K562 (cell line): ENCODE measurements around the gene RNF135. TPM values are rescaled to one million over a fixed set of nuclear protein-coding genes. Genes with fewer than 3 reads are reported as not detected.

Source experiments
- ATAC-seq: fragments of 200-7000 bp; cut with Tn5 transposase; 3 replicates; pipeline ENCODE4 v1.9.1; 2020; ENCODE audit warnings: moderate library complexity
- BruUV-seq: library from RNA; stranded (reverse); fragments of 400-500 nt; replicated peaks from 2 replicates; lab custom pipeline; 2021; lab: Mats Ljungman, UMichigan
- CTCF ChIA-PET: fragments of 300-600 bp; formaldehyde crosslinking; extraction: SDS; loops from one replicate; lab custom pipeline; 2021; ENCODE audit warnings: low intra/inter-chr PET ratio; lab: Yijun Ruan, JAX
- POLR2A ChIA-PET: fragments of 300-600, 350-650 bp; sonication (Branson Sonifier 250); formaldehyde crosslinking; extraction: SDS; loops from one replicate; lab custom pipeline; 2021; ENCODE audit warnings: antibody characterized with exemption, inconsistent platforms; lab: Yijun Ruan, JAX
- DNase-seq, 4 experiments: peaks; one replicate each; pipeline versions ENCODE4 v3.0.0 to v3.0.0-alpha.2; 2011 to 2018; ENCODE audit warnings: low spot score in 3 of 4, mixed read lengths in 3 of 4; ENCODE audit errors: extremely low read depth in 1 of 4
- FAIRE-seq: peaks from 2 replicates; lab custom pipeline; 2011; peaks lifted over from hg19 to GRCh38; lab: Jason Lieb, UNC
- H2AFZ ChIP-seq: 2 replicates; pipeline ENCODE4 v1.6.0; 2011; ENCODE audit warnings: low read depth, low read length, control low read depth, inconsistent platforms
- H3K27ac ChIP-seq: fragments of 200-600 bp; 3 replicates; pipeline ENCODE4 v1.8.0; 2011; ENCODE audit warnings: low read depth, mild to moderate bottlenecking, control low read depth, inconsistent platforms, low read length, moderate library complexity, mixed read lengths; ENCODE audit errors: extremely low read depth
- H3K27me3 ChIP-seq, 2 experiments: fragments of 300-600 bp in 1 of 2; 2 replicates in 1 of 2; 3 replicates in 1 of 2; pipeline versions ENCODE4 v1.6.0 to v1.8.0; 2011; ENCODE audit warnings: inconsistent platforms in 2 of 2, low read length in 2 of 2, mild to moderate bottlenecking in 1 of 2, mixed read lengths in 1 of 2, moderate library complexity in 1 of 2; ENCODE audit not compliant: control insufficient read depth in 2 of 2, insufficient read depth in 2 of 2
- H3K36me3 ChIP-seq: fragments of 300-600 bp; 3 replicates; pipeline ENCODE4 v1.8.0; 2011; ENCODE audit warnings: mild to moderate bottlenecking, low read length, inconsistent platforms; ENCODE audit not compliant: control insufficient read depth, insufficient read depth
- H3K4me1 ChIP-seq, 2 experiments: fragments of 200-600 bp in 1 of 2; replicated peaks in 1 of 2; 2 replicates in 1 of 2; 3 replicates in 1 of 2; pipeline versions ENCODE4 v1.5.1 to v1.8.0; 2011; ENCODE audit warnings: inconsistent platforms in 2 of 2, low read length in 2 of 2, mild to moderate bottlenecking in 1 of 2, mixed read lengths in 1 of 2, moderate library complexity in 1 of 2; ENCODE audit not compliant: control insufficient read depth in 2 of 2, insufficient read depth in 2 of 2
- H3K4me2 ChIP-seq: 2 replicates; pipeline ENCODE4 v1.6.1; 2011; ENCODE audit warnings: low read length, control low read depth, inconsistent platforms, mixed read lengths; ENCODE audit not compliant: insufficient read depth
- H3K4me3 ChIP-seq: fragments of 200-600 bp; sonication (generic), shearing (Covaris generic); 2 replicates; pipeline ENCODE4 v1.5.1; 2016; ENCODE audit warnings: control low read depth, inconsistent platforms
- H3K79me2 ChIP-seq: fragments of 200-600 bp; 3 replicates; pipeline ENCODE4 v1.8.0; 2011; ENCODE audit warnings: low read length, inconsistent platforms; ENCODE audit not compliant: control insufficient read depth, insufficient read depth
- H3K9ac ChIP-seq, 2 experiments: 2 replicates each; pipeline versions ENCODE4 v1.6.0 to v1.6.1; 2011; ENCODE audit warnings: low read depth in 2 of 2, low read length in 2 of 2, control low read depth in 1 of 2, inconsistent platforms in 1 of 2, mild to moderate bottlenecking in 1 of 2, mixed read lengths in 1 of 2; ENCODE audit not compliant: insufficient read depth in 1 of 2
- H3K9me1 ChIP-seq: one replicate; pipeline ENCODE4 v1.6.0; 2011; ENCODE audit warnings: inconsistent platforms, mild to moderate bottlenecking, low read length, moderate library complexity; ENCODE audit not compliant: control insufficient read depth, insufficient read depth
- H3K9me3 ChIP-seq: replicated peaks from 2 replicates; pipeline ENCODE4 v1.5.1; 2011; ENCODE audit warnings: low read depth, low read length, inconsistent platforms; ENCODE audit not compliant: control insufficient read depth, insufficient read depth
- H4K20me1 ChIP-seq: replicated peaks from 2 replicates; pipeline ENCODE4 v1.6.1; 2011; ENCODE audit warnings: low read length, inconsistent platforms, mixed read lengths; ENCODE audit not compliant: control insufficient read depth, insufficient read depth
- CBX3 ChIP-seq, 2 experiments: IDR thresholded peaks; 1 replicate in 1 of 2; 2 replicates in 1 of 2; pipeline ENCODE4 v1.6.1; 2012; ENCODE audit warnings: inconsistent platforms in 2 of 2, low read length in 2 of 2, borderline replicate concordance in 1 of 2, control low read depth in 1 of 2
- CEBPB ChIP-seq: fragments of 450-650 bp; IDR thresholded peaks from 2 replicates; pipeline ENCODE4 v1.6.1; 2016; ENCODE audit warnings: missing genetic modification characterization, missing compliant biosample characterization
- E2F3 ChIP-seq: fragments of 250-450 bp; sonication (Bioruptor Pico); IDR thresholded peaks from 2 replicates; pipeline ENCODE4 v1.4.0; 2020; ENCODE audit warnings: mild to moderate bottlenecking
- HDAC2 ChIP-seq: fragments of 450-650 bp; IDR thresholded peaks from 2 replicates; pipeline ENCODE4 v1.6.1; 2016; ENCODE audit warnings: mild to moderate bottlenecking
- JUND ChIP-seq, 2 experiments: IDR thresholded peaks; 2 replicates in 1 of 2; 3 replicates in 1 of 2; pipeline ENCODE4 v1.6.1; 2011; ENCODE audit warnings: borderline replicate concordance in 2 of 2, low read depth in 2 of 2, low read length in 2 of 2, improper control_type of control experiment in 1 of 2, missing biosample characterization in 1 of 2, missing genetic modification characterization in 1 of 2, missing genetic modification reagents in 1 of 2
- MTA2 ChIP-seq: fragments of 450-650 bp; IDR thresholded peaks from 2 replicates; pipeline ENCODE4 v1.6.1; 2016; ENCODE audit warnings: low read depth
- NFXL1 ChIP-seq: fragments of 450-650 bp; formaldehyde crosslinking; IDR thresholded peaks from 2 replicates; pipeline ENCODE4 v1.4.0; 2021; ENCODE audit warnings: mild to moderate bottlenecking
- POLR2H ChIP-seq: IDR thresholded peaks from 2 replicates; pipeline ENCODE4 v1.6.1; 2016; ENCODE audit warnings: missing genetic modification characterization, low read depth, mild to moderate bottlenecking, control low read depth, missing compliant biosample characterization, moderate library complexity
- PTBP1 ChIP-seq: fragments of 200-400 bp; formaldehyde crosslinking; IDR thresholded peaks from 2 replicates; pipeline ENCODE4 v1.6.1; 2017; ENCODE audit warnings: low read depth, low read length
- RFX5 ChIP-seq: IDR thresholded peaks from 2 replicates; pipeline ENCODE4 v1.6.1; 2011; ENCODE audit warnings: low read depth, mild to moderate bottlenecking, improper control_type of control experiment, low read length
- SMARCA5 ChIP-seq: fragments of 450-650 bp; IDR thresholded peaks from 2 replicates; pipeline ENCODE4 v1.6.1; 2016
- ZNF408 ChIP-seq: fragments of 250-450 bp; sonication (Bioruptor Pico); IDR thresholded peaks from 2 replicates; pipeline ENCODE4 v1.4.0; 2020; ENCODE audit warnings: low read depth, mild to moderate bottlenecking, moderate library complexity
- WGBS: fragments of 100-300 bp; shearing (Covaris generic); methylation state at CpG from one replicate; pipeline ENCODE4 v1.1.6; 2016; ENCODE audit warnings: low coverage, mixed read lengths; ENCODE audit not compliant: insufficient coverage; ENCODE audit errors: missing lambda C conversion rate; 5-methylcytosine and 5-hydroxymethylcytosine counted together
- in situ Hi-C: fragments of 300-500 bp; cut with MboI; formaldehyde crosslinking; loops from 4 replicates; pipeline ENCODE4 v1.15.0; 2018; ENCODE audit warnings: inconsistent platforms, mixed read lengths
- intact Hi-C: fragments of 100-400 bp; cut with micrococcal nuclease; formaldehyde crosslinking; loops from 2 replicates; pipeline ENCODE4 v1.14.2; 2022
- polyA plus RNA-seq, 8 experiments: library from polyadenylated mRNA; depleted of rRNA in 4 of 8; stranded (reverse) in 5 of 8; unstranded in 3 of 8; fragments of >200 nt; fragmentation: Nextera tagmentation in 2 of 8; fragmentation: Illumina TruSeq in 1 of 8; extraction: Ambion mirVana in 2 of 8; extraction: Trizol in 1 of 8; gene quantifications; 2 replicates each; pipeline versions ENCODE4 v1.2.1 to v1.2.3, GENCODE V29; 2011 to 2014; ENCODE audit warnings: inconsistent platforms in 1 of 8, missing spikeins in 1 of 8
- total RNA-seq, 7 experiments: library from RNA; depleted of rRNA in 6 of 7; stranded (reverse); fragments of >200 nt in 6 of 7; fragmentation: Illumina TruSeq in 2 of 7; extraction: Trizol in 2 of 7; gene quantifications; 2 replicates each; pipeline versions ENCODE4 v1.2.1 to v1.2.3, GENCODE V29; 2011 to 2021; ENCODE audit warnings: low replicate concordance in 1 of 7
- TF ChIP-seq, protein P1 (sequence below), 2 experiments: fragments of 450-650 bp in 1 of 2; IDR thresholded peaks; 2 replicates each; pipeline ENCODE4 v1.6.1; 2011 to 2017; ENCODE audit warnings: low read depth in 2 of 2, antibody characterized with exemption in 1 of 2, borderline replicate concordance in 1 of 2, low read length in 1 of 2, mild to moderate bottlenecking in 1 of 2, mixed read lengths in 1 of 2; ENCODE audit not compliant: control insufficient read depth in 1 of 2
- TF ChIP-seq, protein P2 (sequence below): fragments of 150-350 bp; IDR thresholded peaks from 2 replicates; pipeline ENCODE4 v1.6.1; 2014; ENCODE audit warnings: low read depth, mild to moderate bottlenecking, low read length, borderline replicate concordance
- TF ChIP-seq, protein P3 (sequence below), 2 experiments: fragments of 200-800 bp in 1 of 2; sonication (Bioruptor generic) in 1 of 2; sonication (generic) in 1 of 2; formaldehyde crosslinking in 1 of 2; IDR thresholded peaks in 1 of 2; conservative IDR thresholded peaks in 1 of 2; 2 replicates each; pipeline versions ENCODE4 v1.5.0 to v1.6.1; 2016 to 2020; ENCODE audit warnings: missing compliant biosample characterization in 1 of 2, missing genetic modification characterization in 1 of 2, missing genetic modification reagents in 1 of 2

The RNF135 gene
- total and polyA plus RNA-seq, 9 of the 15 experiments (the other 6 are each of a cell fraction or from before 2014, with no cell fraction given) = 0.08 TPM; not detected in 8

DNA sequence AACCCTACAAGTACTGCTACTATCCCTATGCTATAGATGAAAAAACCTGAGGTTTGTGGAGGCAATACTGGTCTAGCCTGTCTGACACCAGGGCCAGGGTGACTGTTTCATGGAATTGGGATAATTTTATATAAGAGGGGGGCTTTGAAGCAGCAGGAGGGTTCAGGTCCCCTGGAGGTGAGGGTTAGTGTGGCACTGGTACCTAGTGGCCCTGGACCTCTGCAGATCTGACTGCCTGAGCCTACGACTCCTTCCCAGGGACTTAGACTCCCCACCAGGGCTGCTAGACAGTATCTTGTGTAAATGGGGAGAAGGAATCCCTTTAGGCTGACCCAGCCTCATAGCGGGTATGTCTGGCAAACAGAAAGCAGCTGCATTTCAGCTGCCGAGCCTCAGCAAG is 42.3 kb upstream of the RNF135 start:
- H3K27me3 ChIP-seq = peaks cover 17 to 46% of the 10 kb centered on the region in 2 experiments; a peak in 4 of 5 replicates
- no peak overlapping the region for H2AFZ ChIP-seq
- ATAC-seq (no peak), FAIRE-seq (no peak), DNase-seq (no peak)
- H3K36me3 ChIP-seq = no peaks in the 10 kb centered on the region
- no peak overlapping the region for H3K4me2 ChIP-seq
- ChIA-PET POLR2A (interaction anchor here (0.7 kb wide), 1 partner anchor 31 kb away, joined by 3 read pairs; no protein-coding TSS in a partner anchor), CTCF (no interaction called here)
- H3K4me3 ChIP-seq = no peak overlapping the region
- H3K9me1 ChIP-seq = no peaks in the 10 kb centered on the region
- H3K9ac ChIP-seq = no peak overlapping the region
- 16% methylated on average over 3 of the region's 3 CpGs for WGBS
- BruUV-seq = no TSS peak
- no peaks in the 10 kb centered on the region for H3K79me2 ChIP-seq
- intact Hi-C loops (no loop called here), in situ Hi-C loops (no loop called here)
- no peaks in the 10 kb centered on the region for H3K4me1 ChIP-seq
- H3K27ac ChIP-seq = no peak overlapping the region
- H4K20me1 ChIP-seq = no peaks in the 10 kb centered on the region
- H3K9me3 ChIP-seq = no peaks in the 10 kb centered on the region
- TF ChIP-seq MTA2 (no peak), JUND (IDR thresholded peaks at IDR 0.05; ENCODE audit: borderline replicate concordance, low read depth, low read length) (no peak), JUND (tag; IDR thresholded peaks at IDR 0.05; ENCODE audit: borderline replicate concordance, low read depth, low read length) (no peak), SMARCA5 (no peak), CEBPB (no peak), RFX5 (no peak), POLR2H (tag) (no peak), PTBP1 (no peak), ZNF408 (CRISPR knock-in tag) (no peak), E2F3 (CRISPR knock-in tag) (no peak), CBX3 (IDR thresholded peaks at IDR 0.05; ENCODE audit: borderline replicate concordance in 1 of 2, low read length in 2 of 2) (no peak), NFXL1 (CRISPR knock-in tag) (no peak), HDAC2 (no peak)
- TF ChIP-seq, protein P1, sequence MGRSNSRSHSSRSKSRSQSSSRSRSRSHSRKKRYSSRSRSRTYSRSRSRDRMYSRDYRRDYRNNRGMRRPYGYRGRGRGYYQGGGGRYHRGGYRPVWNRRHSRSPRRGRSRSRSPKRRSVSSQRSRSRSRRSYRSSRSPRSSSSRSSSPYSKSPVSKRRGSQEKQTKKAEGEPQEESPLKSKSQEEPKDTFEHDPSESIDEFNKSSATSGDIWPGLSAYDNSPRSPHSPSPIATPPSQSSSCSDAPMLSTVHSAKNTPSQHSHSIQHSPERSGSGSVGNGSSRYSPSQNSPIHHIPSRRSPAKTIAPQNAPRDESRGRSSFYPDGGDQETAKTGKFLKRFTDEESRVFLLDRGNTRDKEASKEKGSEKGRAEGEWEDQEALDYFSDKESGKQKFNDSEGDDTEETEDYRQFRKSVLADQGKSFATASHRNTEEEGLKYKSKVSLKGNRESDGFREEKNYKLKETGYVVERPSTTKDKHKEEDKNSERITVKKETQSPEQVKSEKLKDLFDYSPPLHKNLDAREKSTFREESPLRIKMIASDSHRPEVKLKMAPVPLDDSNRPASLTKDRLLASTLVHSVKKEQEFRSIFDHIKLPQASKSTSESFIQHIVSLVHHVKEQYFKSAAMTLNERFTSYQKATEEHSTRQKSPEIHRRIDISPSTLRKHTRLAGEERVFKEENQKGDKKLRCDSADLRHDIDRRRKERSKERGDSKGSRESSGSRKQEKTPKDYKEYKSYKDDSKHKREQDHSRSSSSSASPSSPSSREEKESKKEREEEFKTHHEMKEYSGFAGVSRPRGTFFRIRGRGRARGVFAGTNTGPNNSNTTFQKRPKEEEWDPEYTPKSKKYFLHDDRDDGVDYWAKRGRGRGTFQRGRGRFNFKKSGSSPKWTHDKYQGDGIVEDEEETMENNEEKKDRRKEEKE (IDR thresholded peaks at IDR 0.05; ENCODE audit: borderline replicate concordance in 1 of 2, control insufficient read depth in 1 of 2, low read depth in 2 of 2, low read length in 1 of 2) = no peak
- TF ChIP-seq, protein P2, sequence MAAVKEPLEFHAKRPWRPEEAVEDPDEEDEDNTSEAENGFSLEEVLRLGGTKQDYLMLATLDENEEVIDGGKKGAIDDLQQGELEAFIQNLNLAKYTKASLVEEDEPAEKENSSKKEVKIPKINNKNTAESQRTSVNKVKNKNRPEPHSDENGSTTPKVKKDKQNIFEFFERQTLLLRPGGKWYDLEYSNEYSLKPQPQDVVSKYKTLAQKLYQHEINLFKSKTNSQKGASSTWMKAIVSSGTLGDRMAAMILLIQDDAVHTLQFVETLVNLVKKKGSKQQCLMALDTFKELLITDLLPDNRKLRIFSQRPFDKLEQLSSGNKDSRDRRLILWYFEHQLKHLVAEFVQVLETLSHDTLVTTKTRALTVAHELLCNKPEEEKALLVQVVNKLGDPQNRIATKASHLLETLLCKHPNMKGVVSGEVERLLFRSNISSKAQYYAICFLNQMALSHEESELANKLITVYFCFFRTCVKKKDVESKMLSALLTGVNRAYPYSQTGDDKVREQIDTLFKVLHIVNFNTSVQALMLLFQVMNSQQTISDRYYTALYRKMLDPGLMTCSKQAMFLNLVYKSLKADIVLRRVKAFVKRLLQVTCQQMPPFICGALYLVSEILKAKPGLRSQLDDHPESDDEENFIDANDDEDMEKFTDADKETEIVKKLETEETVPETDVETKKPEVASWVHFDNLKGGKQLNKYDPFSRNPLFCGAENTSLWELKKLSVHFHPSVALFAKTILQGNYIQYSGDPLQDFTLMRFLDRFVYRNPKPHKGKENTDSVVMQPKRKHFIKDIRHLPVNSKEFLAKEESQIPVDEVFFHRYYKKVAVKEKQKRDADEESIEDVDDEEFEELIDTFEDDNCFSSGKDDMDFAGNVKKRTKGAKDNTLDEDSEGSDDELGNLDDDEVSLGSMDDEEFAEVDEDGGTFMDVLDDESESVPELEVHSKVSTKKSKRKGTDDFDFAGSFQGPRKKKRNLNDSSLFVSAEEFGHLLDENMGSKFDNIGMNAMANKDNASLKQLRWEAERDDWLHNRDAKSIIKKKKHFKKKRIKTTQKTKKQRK = no peak
- TF ChIP-seq, protein P3, sequence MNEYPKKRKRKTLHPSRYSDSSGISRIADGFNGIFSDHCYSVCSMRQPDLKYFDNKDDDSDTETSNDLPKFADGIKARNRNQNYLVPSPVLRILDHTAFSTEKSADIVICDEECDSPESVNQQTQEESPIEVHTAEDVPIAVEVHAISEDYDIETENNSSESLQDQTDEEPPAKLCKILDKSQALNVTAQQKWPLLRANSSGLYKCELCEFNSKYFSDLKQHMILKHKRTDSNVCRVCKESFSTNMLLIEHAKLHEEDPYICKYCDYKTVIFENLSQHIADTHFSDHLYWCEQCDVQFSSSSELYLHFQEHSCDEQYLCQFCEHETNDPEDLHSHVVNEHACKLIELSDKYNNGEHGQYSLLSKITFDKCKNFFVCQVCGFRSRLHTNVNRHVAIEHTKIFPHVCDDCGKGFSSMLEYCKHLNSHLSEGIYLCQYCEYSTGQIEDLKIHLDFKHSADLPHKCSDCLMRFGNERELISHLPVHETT (CRISPR knock-in tag; conservative IDR thresholded peaks at IDR 0.05 in 1 of 2, IDR thresholded peaks at IDR 0.05 in 1 of 2) = no peak
